SK-N-SH (cell line): Measurements from ENCODE around the gene DCANP1.
"Not testable (repeated sequence)": the region's sequence is repeated elsewhere in the genome, so short reads cannot be mapped to it uniquely, and the experiment has no call there.

Source experiments
- CTCF ChIP-seq: fragments of 200-600 bp; sonication (generic); IDR thresholded peaks from 2 replicates; pipeline ENCODE4 v1.6.1; 2017; ENCODE audit warnings: antibody characterized with exemption, mild to moderate bottlenecking, moderate library complexity
- EP300 ChIP-seq, 2 experiments: IDR thresholded peaks; 2 replicates each; pipeline versions ENCODE4 v1.4.0 to v1.6.1; 2012; ENCODE audit warnings: borderline replicate concordance in 1 of 2, low read depth in 1 of 2, low read length in 1 of 2
- FOXM1 ChIP-seq: IDR thresholded peaks from 2 replicates; pipeline ENCODE4 v1.4.0; 2012; ENCODE audit warnings: low read depth, mild to moderate bottlenecking
- GABPA ChIP-seq: IDR thresholded peaks from 2 replicates; pipeline ENCODE4 v1.4.0; 2012; ENCODE audit warnings: low read depth, mild to moderate bottlenecking
- MAX ChIP-seq: IDR thresholded peaks from 2 replicates; pipeline ENCODE4 v1.4.0; 2012; ENCODE audit warnings: low read depth
- SMC3 ChIP-seq: IDR thresholded peaks from 2 replicates; pipeline ENCODE4 v1.6.1; 2012; ENCODE audit warnings: low read depth, low read length, improper control_type of control experiment

GRCh38 chr5:135495531-135495930, 48.4 kb upstream of the DCANP1 start:
- not testable (repeated sequence) for TF ChIP-seq EP300 (IDR thresholded peaks at IDR 0.05; ENCODE audit: borderline replicate concordance in 1 of 2, low read depth in 1 of 2, low read length in 1 of 2); GABPA; SMC3; FOXM1; CTCF; MAX
